ENCODE measurements around the gene PHYKPL. TPM values are rescaled to one million over a fixed set of nuclear protein-coding genes. Genes with fewer than 3 reads are reported as not detected.

The PHYKPL gene
- total RNA-seq, 2 experiments from 2014 or later: 67.2 to 68.4 TPM

DNA sequence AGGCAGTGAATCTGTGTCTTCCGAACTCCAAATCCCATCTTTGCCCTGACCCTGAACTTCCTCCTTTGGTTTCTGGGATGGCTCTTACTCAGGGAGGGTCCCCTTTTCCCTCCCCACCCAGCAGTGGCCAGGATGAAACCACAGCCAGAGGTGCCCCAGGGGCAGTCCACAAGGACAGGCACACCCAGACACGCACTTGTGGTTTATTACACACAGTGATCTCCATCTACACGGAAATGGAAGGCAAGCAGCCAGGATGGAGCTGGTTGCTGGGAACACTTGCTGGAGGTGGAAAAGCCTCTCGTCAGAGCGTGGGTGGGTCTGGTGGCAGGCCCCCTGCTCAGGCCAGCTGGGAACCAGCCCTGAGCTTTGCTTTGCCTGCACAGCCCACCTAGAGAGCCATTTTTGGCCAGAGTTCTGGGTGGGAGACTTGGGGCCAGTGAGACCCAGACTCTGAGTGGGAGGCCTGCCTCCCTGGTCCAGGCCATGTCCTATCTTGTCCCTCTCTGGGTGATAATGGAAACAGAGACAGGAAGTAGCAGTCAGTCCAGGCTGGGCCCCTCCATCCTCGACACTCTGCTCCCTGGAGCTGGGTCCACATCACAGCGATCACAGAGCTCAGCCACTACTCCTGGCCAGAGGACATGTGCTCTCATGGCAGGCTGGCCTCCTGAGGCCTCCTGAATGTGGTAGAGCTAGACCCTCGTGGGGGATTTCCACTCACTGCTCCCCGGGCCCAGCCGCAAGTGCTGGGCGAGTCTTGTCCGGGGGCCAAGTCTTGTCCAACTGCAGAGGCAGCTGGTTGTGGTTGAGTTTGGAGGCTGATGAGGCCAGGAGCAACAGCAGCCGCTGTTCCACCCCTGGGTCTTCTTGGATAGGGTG, 5.1 kb upstream of the PHYKPL start:
- Mint-ChIP-seq H3K9me3 (ENCODE audit: low read depth) (no peaks in the 10 kb centered on the region), H3K36me3 (ENCODE audit: low read depth) (no peaks in the 10 kb centered on the region), H3K4me3 (no peak overlapping the region), H3K4me1 (peaks cover 49% of the 10 kb centered on the region), H3K27ac (peak overlapping the region; percentile 80), H3K27me3 (no peaks in the 10 kb centered on the region)
- ChIA-PET CTCF (interaction anchor here (0.7 to 1.1 kb wide), 6 partner anchors 9 to 99 kb away, joined by 3 to 5 read pairs (median 3); no protein-coding TSS in a partner anchor), POLR2A (interaction anchor here (0.5 to 1.1 kb wide), 2 partner anchors 20 to 30 kb away, joined by 3 to 4 read pairs; no protein-coding TSS in a partner anchor)
- intact Hi-C loops (cut with DNase I, micrococcal nuclease): loop anchor here in 1 of 2 experiments (10.0 kb wide), 1 partner anchor 907 kb away; no protein-coding TSS in a partner anchor
- ATAC-seq (no peak), DNase-seq (no peak)

DNA sequence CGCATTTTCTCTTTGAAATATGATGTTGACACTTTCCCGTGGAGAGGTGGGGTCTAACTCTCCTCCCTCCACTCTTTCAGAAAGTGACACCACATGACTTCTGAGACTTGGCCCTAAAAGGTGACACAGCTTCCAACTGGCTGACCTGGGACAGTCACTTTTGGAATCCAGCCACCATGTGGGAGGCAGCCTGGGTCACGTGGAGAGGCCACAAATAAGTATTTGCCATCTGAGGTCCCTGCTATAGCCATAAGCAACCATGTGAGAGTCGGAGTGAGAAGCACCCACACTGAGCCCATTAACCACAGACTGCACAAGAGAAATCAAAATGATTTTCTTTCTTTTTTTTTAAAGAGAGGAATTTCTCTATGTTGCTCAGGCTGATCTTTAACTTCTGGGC, 4.1 kb upstream of the PHYKPL start:
- Mint-ChIP-seq H3K27ac (no peak overlapping the region), H3K9me3 (ENCODE audit: low read depth) (no peaks in the 10 kb centered on the region), H3K4me3 (no peak overlapping the region), H3K4me1 (peaks cover 49% of the 10 kb centered on the region), H3K27me3 (no peaks in the 10 kb centered on the region), H3K36me3 (ENCODE audit: low read depth) (peaks cover 3% of the 10 kb centered on the region)
- no peak for ATAC-seq
- DNase-seq: no peak
- intact Hi-C loops (cut with DNase I, micrococcal nuclease): loop anchor here in 1 of 2 experiments (10.0 kb wide), 1 partner anchor 908 kb away; no protein-coding TSS in a partner anchor
- POLR2A ChIA-PET: interaction anchor here (0.8 kb wide), 1 partner anchor 1142 kb away, joined by 7 read pairs; no protein-coding TSS in a partner anchor
- CTCF ChIA-PET: interaction anchor here (0.8 to 1.0 kb wide), 2 partner anchors 43 to 78 kb away, joined by 3 to 6 read pairs; no protein-coding TSS in a partner anchor

DNA sequence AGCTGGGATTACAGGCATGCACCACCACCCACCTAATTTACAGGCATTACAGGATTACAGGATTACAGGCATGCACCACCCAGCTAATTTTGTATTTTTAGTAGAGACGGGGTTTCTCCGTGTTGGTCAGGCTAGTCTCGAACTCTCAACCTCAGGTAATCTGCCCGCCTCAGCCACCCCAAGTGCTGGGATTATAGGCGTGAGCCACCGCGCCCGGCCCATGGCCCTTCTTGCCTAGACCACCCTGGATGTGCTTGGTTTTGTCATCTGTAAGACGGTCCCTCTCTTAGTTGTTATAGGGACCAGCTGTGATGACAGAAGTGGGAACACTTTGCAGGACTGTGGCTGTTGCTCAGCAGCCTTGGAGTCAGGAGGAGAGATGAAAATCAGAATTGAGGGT, 3.5 kb upstream of the PHYKPL start:
- no peak overlapping the region for H3K27ac Mint-ChIP-seq
- peaks cover 52% of the 10 kb centered on the region for H3K4me1 Mint-ChIP-seq
- peaks cover 8% of the 10 kb centered on the region for H3K36me3 Mint-ChIP-seq (ENCODE audit: low read depth)
- no peak overlapping the region for H3K4me3 Mint-ChIP-seq
- ATAC-seq: no peak
- ChIA-PET POLR2A (interaction anchor here (0.8 kb wide), 1 partner anchor 1142 kb away, joined by 7 read pairs; no protein-coding TSS in a partner anchor), CTCF (interaction anchor here (1.0 kb wide), 1 partner anchor 44 kb away, joined by 6 read pairs; no protein-coding TSS in a partner anchor)
- H3K27me3 Mint-ChIP-seq: no peaks in the 10 kb centered on the region
- H3K9me3 Mint-ChIP-seq (ENCODE audit: low read depth): no peaks in the 10 kb centered on the region
- no peak for DNase-seq
- intact Hi-C loops (cut with DNase I, micrococcal nuclease): loop anchor here in 1 of 2 experiments (10.0 kb wide), 1 partner anchor 909 kb away; no protein-coding TSS in a partner anchor

DNA sequence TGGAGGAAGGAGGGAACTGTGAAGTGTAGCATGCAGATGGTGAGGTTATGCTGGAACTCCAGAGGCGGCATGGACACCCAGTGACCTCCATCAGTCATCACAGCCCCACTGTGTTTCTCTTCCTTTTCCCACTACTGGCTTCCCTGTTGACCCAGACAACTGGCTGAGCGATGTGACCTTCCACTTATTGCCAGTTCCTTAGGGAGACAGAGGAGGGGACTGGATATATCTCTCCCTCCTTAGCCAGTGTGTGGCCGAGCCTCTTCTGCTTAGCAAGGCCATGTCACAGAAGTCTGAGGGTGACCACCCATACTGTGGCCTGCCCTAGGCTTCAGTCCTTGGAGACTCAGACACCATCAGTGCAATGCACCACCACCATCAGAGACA, 3.0 kb upstream of the PHYKPL start:
- Mint-ChIP-seq H3K36me3 (ENCODE audit: low read depth) (peaks cover 14% of the 10 kb centered on the region), H3K9me3 (ENCODE audit: low read depth) (no peaks in the 10 kb centered on the region), H3K27ac (no peak overlapping the region), H3K4me1 (peaks cover 52% of the 10 kb centered on the region), H3K27me3 (no peaks in the 10 kb centered on the region), H3K4me3 (no peak overlapping the region)
- intact Hi-C loops (cut with DNase I, micrococcal nuclease): loop anchor here (1.0 to 10.0 kb wide), 3 partner anchors 316 to 909 kb away; partner anchors contain the start of gene COL23A1 (in 1 of the 2)
- ATAC-seq: no peak
- DNase-seq: no peak
- POLR2A ChIA-PET: interaction anchor here (1.4 kb wide), 1 partner anchor 20 kb away, joined by 5 read pairs; no protein-coding TSS in a partner anchor
- CTCF ChIA-PET: interaction anchor here (0.7 to 1.2 kb wide), 4 partner anchors 8 to 34 kb away, joined by 3 to 4 read pairs (median 3); no protein-coding TSS in a partner anchor

DNA sequence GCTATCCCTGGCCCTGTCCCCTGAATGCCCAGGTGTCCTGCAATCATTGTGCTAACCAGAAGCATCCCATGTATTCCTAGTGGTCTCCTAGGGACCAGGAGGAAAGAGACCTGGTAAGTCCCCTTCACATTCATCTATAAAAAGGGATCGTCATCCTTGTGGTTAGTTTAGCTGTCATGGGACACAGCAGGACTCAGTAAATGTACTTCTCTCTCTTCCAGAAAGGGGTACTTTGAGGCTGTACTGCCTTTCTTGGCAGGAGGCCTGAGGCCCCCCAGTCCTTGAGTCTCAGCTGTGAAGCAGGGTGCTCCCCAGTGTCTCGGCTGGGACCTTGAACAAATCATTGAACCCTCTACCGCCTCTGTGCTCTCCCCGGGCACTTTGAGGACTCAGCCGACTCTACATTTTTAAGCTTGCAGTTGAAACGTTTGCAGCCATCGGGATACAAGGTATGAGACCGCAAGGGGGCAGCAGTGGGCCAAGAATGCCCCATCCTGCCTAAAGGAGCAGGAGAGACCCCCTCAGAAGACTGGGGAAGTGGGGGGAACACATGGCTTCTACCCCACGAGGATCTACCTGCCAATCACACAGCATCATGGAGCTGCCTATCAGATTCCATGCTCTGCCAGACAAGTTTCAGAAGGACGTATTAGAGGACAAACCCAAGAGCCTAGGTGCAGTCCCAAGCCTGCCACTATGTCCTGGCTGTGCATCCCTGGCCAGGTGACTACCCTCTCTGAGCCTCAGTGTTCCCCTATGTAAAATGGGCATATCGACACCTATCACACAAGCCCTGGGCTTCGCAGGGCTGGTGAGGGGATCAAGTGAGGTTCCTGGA, 2.4 kb upstream of the PHYKPL start:
- H3K9me3 Mint-ChIP-seq (ENCODE audit: low read depth): no peaks in the 10 kb centered on the region
- CTCF ChIA-PET: interaction anchor here (0.6 to 1.2 kb wide), 10 partner anchors 9 to 629 kb away, joined by 3 to 4 read pairs (median 3); no protein-coding TSS in a partner anchor
- intact Hi-C loops (cut with DNase I, micrococcal nuclease): loop anchor here (1.0 to 10.0 kb wide), 3 partner anchors 316 to 910 kb away; partner anchors contain the start of gene COL23A1 (in 1 of the 2)
- DNase-seq: peak; percentile 89
- no peaks in the 10 kb centered on the region for H3K27me3 Mint-ChIP-seq
- peaks cover 18% of the 10 kb centered on the region for H3K36me3 Mint-ChIP-seq (ENCODE audit: low read depth)
- ATAC-seq: peak; percentile 38
- no peak overlapping the region for H3K27ac Mint-ChIP-seq
- H3K4me3 Mint-ChIP-seq: no peak overlapping the region
- POLR2A ChIA-PET: interaction anchor here (0.8 to 1.4 kb wide), 2 partner anchors 13 to 19 kb away, joined by 4 to 5 read pairs; no protein-coding TSS in a partner anchor
- peaks cover 56% of the 10 kb centered on the region for H3K4me1 Mint-ChIP-seq

DNA sequence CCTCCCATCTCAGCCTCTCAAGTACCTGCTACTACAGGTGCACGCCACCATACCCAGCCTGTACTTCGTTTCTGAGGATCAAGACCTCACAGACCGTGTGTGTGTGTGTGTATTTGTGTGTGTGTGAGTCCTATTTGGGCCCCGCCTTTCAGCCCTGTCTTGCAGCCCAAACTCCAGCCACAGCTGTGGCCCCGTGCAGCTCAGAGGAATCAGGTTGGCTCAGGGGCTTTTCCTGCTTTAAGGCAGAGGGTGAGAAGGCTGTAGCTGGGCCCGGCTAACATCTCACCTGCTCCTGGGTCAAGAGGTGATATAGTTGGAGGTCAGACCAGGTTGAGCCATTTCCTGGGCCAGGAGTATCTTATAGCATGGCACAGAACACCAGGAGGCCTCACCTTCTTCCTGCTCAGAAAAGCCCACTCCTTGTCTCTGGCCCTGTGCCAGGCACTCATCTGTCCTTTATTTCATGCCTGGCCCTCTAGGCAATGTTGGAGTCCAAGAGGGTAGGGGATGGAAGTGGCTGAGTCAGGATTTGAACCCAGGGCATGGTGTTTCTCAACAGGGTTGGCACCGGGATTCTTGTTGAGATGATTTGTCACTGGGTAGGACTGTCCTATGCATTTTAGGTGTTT, 1.6 kb upstream of the PHYKPL start:
- CTCF ChIA-PET: interaction anchor here (0.8 to 1.2 kb wide), 7 partner anchors 12 to 629 kb away, joined by 3 to 4 read pairs (median 3); no protein-coding TSS in a partner anchor
- peaks cover 25% of the 10 kb centered on the region for H3K36me3 Mint-ChIP-seq (ENCODE audit: low read depth)
- no peak overlapping the region for H3K4me3 Mint-ChIP-seq
- no peaks in the 10 kb centered on the region for H3K9me3 Mint-ChIP-seq (ENCODE audit: low read depth)
- no peak overlapping the region for H3K27ac Mint-ChIP-seq
- POLR2A ChIA-PET: interaction anchor here (0.8 to 1.4 kb wide), 2 partner anchors 13 to 18 kb away, joined by 4 to 5 read pairs; no protein-coding TSS in a partner anchor
- intact Hi-C loops (cut with DNase I, micrococcal nuclease): loop anchor here in 1 of 2 experiments (10.0 kb wide), 1 partner anchor 911 kb away; no protein-coding TSS in a partner anchor
- ATAC-seq (no peak), DNase-seq (no peak)
- H3K27me3 Mint-ChIP-seq: no peaks in the 10 kb centered on the region
- H3K4me1 Mint-ChIP-seq: peaks cover 58% of the 10 kb centered on the region

DNA sequence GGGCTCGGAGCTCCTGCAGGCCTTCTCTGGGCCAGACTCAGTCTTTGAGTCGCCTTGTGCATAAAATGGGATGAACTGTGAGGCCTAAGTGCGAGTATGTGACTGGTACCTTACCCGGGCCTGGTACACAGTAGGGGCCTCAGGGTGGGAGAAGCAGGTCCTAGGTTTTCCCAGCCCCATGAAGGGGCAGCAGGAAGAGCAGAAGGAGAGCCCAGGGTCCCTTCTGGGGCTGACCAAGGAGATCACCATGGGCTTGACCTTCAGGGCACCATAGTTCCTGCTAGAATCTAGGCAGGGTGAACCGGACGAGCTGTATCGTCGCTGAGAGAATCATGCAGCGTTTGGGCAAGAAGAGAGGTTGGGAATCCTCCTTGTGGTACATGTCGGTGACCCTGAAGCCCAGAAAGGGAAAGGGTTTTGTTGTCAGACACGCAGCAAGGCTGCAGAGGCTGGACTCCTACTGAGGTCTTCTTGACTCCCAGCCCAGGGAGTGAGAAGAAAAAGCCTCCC, 373 bp upstream of the PHYKPL start:
- no peaks in the 10 kb centered on the region for H3K27me3 Mint-ChIP-seq
- intact Hi-C loops (cut with DNase I, micrococcal nuclease): loop anchor here in 1 of 2 experiments (1.0 to 10.0 kb wide), 6 partner anchors 29 to 912 kb away; partner anchors contain the start of genes CLK4, HNRNPAB, NHP2 and ZNF354A
- H3K4me3 Mint-ChIP-seq: peak overlapping the region; percentile 80
- peaks cover 56% of the 10 kb centered on the region for H3K4me1 Mint-ChIP-seq
- CTCF ChIA-PET: interaction anchor here (0.7 kb wide), 1 partner anchor 48 kb away, joined by 3 read pairs; no protein-coding TSS in a partner anchor
- H3K36me3 Mint-ChIP-seq (ENCODE audit: low read depth): peaks cover 33% of the 10 kb centered on the region
- ATAC-seq: no peak
- no peaks in the 10 kb centered on the region for H3K9me3 Mint-ChIP-seq (ENCODE audit: low read depth)
- DNase-seq: no peak
- peak overlapping the region; percentile 80 for H3K27ac Mint-ChIP-seq
- POLR2A ChIA-PET: interaction anchor here (1.5 kb wide), 1 partner anchor 28 kb away, joined by 6 read pairs; the partner anchor contains the start of gene HNRNPAB

DNA sequence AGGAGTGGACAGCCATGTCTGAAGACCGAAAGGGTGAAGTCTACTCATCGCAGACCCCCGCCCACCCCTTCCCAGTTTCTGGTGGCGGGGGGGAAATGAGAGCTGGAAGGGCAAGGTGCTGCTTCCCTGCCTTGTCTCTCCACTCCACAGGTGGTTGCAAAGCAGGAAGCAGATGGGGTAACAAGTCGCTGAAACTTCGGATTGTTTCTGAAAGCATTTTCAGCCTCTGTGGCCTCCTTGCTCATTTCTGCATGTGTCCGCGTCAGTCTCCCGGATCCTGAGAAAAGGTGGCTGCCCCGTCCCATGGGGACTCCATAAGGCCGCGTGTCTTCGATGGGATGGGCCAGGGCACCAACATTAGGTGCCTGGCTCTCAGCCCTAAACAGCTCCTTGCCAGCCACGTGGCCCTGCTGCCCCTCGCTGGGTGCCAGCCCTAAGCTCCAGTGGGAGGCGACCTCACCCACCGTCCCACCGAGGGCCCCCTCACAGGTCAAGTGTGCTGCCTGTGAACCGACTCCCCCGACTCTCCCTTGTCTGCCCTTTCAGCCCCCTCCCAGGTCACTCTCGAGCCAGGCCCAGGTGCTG, 971 bp downstream of the PHYKPL start:
- peaks cover 56% of the 10 kb centered on the region for H3K4me1 Mint-ChIP-seq
- intact Hi-C loops (cut with DNase I, micrococcal nuclease): loop anchor here in 1 of 2 experiments (1.0 to 10.0 kb wide), 6 partner anchors 27 to 913 kb away; partner anchors contain the start of genes CLK4, HNRNPAB, NHP2 and ZNF354A
- no peaks in the 10 kb centered on the region for H3K9me3 Mint-ChIP-seq (ENCODE audit: low read depth)
- H3K4me3 Mint-ChIP-seq: peak overlapping the region; percentile 80
- peak overlapping the region; percentile 84 for H3K27ac Mint-ChIP-seq
- DNase-seq (no peak), ATAC-seq (peak; percentile 2)
- POLR2A ChIA-PET: interaction anchor here (0.9 to 1.6 kb wide), 2 partner anchors 16 to 18 kb away, joined by 5 to 6 read pairs; no protein-coding TSS in a partner anchor
- peaks cover 45% of the 10 kb centered on the region for H3K36me3 Mint-ChIP-seq (ENCODE audit: low read depth)
- CTCF ChIA-PET: interaction anchor here (0.6 kb wide), 2 partner anchors 36 to 168 kb away, joined by 3 read pairs; no protein-coding TSS in a partner anchor
- no peaks in the 10 kb centered on the region for H3K27me3 Mint-ChIP-seq

DNA sequence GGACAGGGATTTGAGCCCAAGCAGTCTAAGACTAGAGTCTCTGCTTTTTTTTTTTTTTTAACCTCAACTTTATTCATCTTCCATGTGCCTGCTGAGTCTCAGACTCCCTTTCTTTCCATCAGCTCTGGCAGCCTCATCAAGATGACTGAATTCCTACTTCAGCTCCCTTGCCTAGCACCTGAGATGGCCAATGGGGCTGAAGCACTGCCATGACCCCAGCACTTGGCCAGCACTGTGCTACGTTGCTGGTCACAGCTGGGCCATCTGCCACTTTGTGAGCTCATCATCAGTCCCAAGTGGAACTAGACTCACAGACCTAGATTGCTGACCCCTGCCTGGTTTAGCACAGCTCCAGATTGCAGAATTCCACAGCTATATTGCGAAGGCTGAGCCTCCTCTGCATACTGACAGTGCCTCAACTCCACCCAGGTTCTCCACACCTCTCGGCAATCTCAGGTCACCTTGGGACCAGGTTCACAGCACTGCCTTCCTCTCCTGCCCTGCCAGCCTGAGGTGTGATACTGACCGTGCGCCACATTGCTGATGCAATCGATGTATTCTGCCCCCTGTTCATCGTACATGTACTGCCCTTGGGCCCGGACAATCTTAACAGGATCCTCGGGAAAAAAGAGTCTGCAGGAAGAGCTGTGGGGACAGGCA, 1.6 kb downstream of the PHYKPL start:
- no peaks in the 10 kb centered on the region for H3K9me3 Mint-ChIP-seq (ENCODE audit: low read depth)
- H3K36me3 Mint-ChIP-seq (ENCODE audit: low read depth): peaks cover 48% of the 10 kb centered on the region
- ChIA-PET CTCF (interaction anchor here (0.6 to 0.7 kb wide), 2 partner anchors 14 to 37 kb away, joined by 3 read pairs; no protein-coding TSS in a partner anchor), POLR2A (interaction anchor here (0.6 to 1.6 kb wide), 4 partner anchors 17 to 564 kb away, joined by 3 to 6 read pairs (median 3); no protein-coding TSS in a partner anchor)
- no peak for DNase-seq
- H3K4me1 Mint-ChIP-seq: peaks cover 55% of the 10 kb centered on the region
- intact Hi-C loops (cut with DNase I, micrococcal nuclease): loop anchor here in 1 of 2 experiments (10.0 kb wide), 1 partner anchor 914 kb away; no protein-coding TSS in a partner anchor
- H3K27ac Mint-ChIP-seq: peak overlapping the region; percentile 84
- no peak for ATAC-seq
- peak overlapping the region; percentile 80 for H3K4me3 Mint-ChIP-seq
- H3K27me3 Mint-ChIP-seq: no peaks in the 10 kb centered on the region

All from activated CD4-positive, alpha-beta T cell treated with anti-CD3 and anti-CD28 coated beads for 36 hours (primary cell).